Purkinje cell (primary cell): ENCODE measurements around the gene LILRA6. TPM values are rescaled to one million over a fixed set of nuclear protein-coding genes. Genes with fewer than 3 reads are reported as not detected.

Source experiments
- polyA plus RNA-seq: library from polyadenylated mRNA; unstranded; fragments of >200 nt; fragmentation: Nextera tagmentation; gene quantifications from 2 replicates; pipeline ENCODE4 v1.2.1, GENCODE V29; 2014

The LILRA6 gene
- polyA plus RNA-seq, result not detected in 2 replicates

DNA sequence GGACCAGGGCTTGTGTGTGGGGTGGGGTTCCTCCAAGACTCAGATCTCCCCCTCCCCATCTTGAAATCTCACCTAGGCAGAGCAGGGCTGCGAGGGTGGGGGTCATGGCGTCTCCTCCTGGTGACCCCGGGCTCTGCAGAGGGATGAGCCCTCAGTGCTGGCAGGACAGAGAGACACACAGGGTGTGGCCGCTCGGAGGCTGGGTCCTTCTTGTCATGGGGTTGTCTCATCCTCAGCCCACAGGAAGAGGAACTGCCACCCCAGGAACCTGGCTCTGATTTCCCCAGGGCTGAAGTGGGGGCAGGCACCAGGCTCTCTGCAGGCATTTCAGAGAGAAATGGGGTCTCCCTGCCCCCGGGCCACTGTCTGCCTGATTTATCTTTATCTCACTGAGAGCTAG lies at the start of gene LILRA6:
TSS of gene LILRA6 (minus strand) at position 145 of the 400 bp plus-strand sequence.

DNA sequence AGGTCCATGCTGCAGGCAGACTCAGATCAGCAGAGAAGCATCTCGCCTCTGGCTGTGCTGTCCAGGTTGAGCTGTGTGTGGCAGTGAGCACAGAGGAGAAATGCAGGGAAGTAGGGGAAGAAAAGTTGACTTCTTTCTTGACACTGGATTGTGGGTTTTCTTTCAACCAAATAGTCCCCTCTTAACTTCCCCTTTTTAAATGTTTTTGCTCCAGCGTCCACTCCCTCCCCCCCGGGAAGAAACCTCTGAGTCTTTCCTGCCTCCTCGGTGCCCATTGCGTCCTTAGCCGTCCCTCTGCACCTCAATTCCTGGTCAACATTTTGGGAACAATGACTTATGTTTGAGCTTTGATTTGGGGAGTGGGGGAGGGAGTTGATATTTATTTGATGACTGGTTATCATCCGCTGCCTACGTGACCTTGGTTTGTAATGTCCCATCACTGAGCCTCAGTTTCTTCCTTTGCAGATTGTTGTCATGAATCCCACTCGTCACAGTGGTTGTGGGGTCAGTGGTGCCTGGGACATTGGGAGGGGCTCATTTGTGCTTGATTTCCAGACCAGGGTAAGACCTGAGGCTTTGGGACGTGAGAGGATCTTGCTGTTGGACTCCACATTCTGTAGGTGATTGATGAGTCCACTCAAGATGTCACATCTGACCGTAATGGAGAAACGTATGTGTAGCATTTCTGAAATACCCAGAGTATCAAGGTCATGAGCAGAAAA lies 38.6 kb upstream of the LILRA6 start, which contains the start of gene LILRB2:
TSS of gene LILRB2 (minus strand) at position 104 of the 722 bp plus-strand sequence. CDS start 614 bp downstream, outside the sequence.

DNA sequence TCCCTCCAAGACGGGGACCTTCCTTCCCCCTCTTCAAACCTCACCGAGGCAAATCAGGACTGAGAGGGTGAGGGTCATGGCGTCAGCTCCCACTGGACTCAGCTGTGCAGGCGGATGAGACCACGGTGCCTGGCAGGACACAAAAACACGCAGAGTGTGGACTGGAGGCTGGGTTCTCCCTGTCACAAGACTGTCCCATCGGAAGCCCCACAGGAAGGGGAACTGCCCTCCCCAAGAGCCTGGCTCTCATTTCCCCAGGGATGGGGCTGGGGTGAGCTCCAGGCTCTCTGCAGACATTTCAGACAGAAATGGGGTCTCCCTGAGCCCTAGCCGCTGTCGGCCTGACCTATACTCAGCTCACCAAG lies 14.5 kb upstream of the LILRA6 start, which contains the start of gene LILRB5:
TSS of gene LILRB5 (minus strand) at position 158 of the 365 bp plus-strand sequence. CDS start at position 78, 80 bp downstream.

DNA sequence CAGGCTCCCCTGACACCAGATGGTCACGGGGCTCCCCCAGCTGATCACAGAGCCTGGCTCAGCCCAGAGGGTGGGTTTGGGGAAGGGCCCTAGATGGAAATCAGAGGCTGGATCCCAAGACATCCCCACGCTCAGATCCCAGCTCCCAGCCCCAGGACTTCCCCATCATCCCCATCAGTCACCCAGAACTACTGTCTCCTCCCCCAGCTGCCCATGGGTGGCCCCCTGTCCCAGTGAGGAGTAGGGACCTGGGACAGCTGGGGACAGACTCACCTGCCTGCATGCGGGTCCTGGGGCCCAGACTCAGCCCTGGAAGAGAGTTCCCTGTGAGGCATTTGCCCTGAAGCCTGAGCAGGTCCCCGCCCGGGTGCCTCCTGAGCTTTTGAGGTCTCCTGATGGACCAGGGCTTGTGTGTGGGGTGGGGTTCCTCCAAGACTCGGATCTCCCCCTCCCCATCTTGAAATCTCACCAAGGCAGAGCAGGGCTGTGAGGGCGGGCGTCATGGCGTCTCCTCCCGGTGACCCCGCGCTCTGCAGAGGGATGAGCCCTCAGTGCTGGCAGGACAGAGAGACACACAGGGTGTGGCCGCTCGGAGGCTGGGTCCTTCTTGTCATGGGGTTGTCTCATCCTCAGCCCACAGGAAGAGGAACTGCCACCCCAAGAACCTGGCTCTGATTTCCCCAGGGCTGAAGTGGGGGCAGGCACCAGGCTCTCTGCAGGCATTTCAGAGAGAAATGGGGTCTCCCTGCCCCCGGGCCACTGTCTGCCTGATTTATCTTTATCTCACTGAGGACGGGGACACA lies 19.9 kb downstream of the LILRA6 start, which contains the start of gene LILRB3:
TSS of gene LILRB3 (minus strand) at position 534 of the 803 bp plus-strand sequence. CDS start at position 503, 31 bp downstream.

DNA sequence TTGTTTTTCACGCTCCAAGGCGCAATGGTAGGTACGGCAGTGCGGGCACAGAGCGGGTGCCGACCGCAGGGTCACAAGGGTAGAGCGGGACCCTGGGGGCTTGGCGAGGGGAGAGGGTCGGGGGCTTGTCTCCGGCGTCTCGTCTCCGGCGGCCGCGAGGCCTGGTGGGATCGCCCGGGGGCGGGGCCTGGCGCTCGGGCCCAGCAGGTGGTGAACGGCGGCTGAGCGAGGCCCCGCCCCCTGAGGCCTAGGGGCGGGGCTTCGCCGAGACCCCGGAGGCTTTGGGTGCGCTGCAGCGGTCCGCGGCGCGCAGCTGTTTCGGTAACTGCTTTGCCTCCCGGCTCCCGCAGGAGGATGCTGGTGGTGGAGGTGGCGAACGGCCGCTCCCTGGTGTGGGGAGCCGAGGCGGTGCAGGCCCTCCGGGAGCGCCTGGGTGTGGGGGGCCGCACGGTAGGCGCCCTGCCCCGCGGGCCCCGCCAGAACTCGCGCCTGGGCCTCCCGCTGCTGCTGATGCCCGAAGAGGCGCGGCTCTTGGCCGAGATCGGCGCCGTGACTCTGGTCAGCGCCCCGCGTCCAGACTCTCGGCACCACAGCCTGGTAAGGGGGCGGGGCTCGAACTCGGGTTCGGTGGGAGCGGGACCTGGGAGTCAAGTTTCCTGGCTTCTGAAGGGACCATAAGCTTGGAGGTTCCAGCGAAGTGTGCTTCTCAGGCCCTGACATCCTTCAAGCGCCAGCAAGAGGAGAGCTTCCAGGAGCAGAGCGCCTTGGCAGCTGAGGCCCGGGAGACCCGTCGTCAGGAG lies 51.4 kb downstream of the LILRA6 start, which contains the start of gene TSEN34:
TSS of gene TSEN34 (plus strand) at position 298 of the 800 bp plus-strand sequence. CDS start at position 355, 57 bp downstream.

DNA sequence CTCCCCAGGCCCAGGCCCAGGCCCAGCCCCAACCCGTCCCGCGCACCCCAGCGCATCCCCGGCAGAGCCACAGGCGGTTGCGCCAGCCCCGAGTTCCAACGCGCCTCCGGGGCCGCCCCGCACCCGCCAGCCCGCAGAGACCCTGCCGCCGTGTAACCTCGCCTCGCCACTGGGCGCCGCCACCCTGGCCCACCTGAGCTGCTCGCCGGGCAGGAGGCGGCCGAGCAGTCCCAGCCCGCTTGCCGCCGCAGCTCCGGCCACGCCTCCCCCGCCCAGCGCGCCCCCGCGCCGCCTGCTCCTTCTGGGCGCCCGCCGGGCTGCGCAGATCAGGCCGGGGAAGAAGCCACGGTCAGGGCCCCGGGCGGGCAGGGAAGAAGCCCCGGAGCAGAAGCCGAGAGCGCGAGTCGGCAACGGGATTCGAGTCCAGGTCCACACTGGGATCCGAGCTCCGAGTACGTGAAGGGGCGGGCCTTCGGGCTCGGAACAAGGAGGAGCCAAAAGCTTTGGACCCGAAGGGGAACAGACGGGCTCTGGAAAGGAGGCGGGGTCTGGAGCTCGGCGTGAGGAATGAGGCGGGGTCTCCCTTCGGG lies 53.4 kb downstream of the LILRA6 start, which contains the start of gene MBOAT7:
TSS of gene MBOAT7 (minus strand) at position 436 of the 590 bp plus-strand sequence. CDS start 1,072 bp downstream, outside the sequence.

Other genes starting within 250 kb of the LILRA6 start
- not detected in 2 replicates for gene VSTM1, start 178.9 kb downstream of the LILRA6 start, polyA plus RNA-seq
- not detected in 2 replicates for gene TARM1, start 161.4 kb downstream of the LILRA6 start, polyA plus RNA-seq
- not detected in 2 replicates for gene OSCAR, start 142.0 kb downstream of the LILRA6 start, polyA plus RNA-seq
- 1,121 and 1,868 TPM in 2 replicates for gene NDUFA3, start 139.9 kb downstream of the LILRA6 start, polyA plus RNA-seq
- 5.5 and 10.9 TPM in 2 replicates for gene TFPT, start 127.1 kb downstream of the LILRA6 start, polyA plus RNA-seq
- 6.3 and 12.1 TPM in 2 replicates for gene PRPF31, start 127.0 kb downstream of the LILRA6 start, polyA plus RNA-seq
- 5.1 and 12.1 TPM in 2 replicates for gene CNOT3, start 105.0 kb downstream of the LILRA6 start, polyA plus RNA-seq
- 3.0 and 5.2 TPM in 2 replicates for gene LENG1, start 83.1 kb downstream of the LILRA6 start, polyA plus RNA-seq
- not detected in 2 replicates for gene TMC4, start 69.6 kb downstream of the LILRA6 start, polyA plus RNA-seq
- 10.0 and 11.7 TPM in 2 replicates for gene MBOAT7, start 53.2 kb downstream of the LILRA6 start, polyA plus RNA-seq
- 4.8 and 7.6 TPM in 2 replicates for gene TSEN34, start 51.5 kb downstream of the LILRA6 start, polyA plus RNA-seq
- 68.6 and 83.4 TPM in 2 replicates for gene RPS9, start 41.9 kb downstream of the LILRA6 start, polyA plus RNA-seq
- gene LILRB3, start 19.8 kb downstream of the LILRA6 start, polyA plus RNA-seq, result 0.11 TPM in 1 of 2 replicates, not detected in the other
- 0.13 and 0.15 TPM in 2 replicates for gene LILRB5, start 14.5 kb upstream of the LILRA6 start, polyA plus RNA-seq
- not detected in 2 replicates for gene LILRB2, start 38.3 kb upstream of the LILRA6 start, polyA plus RNA-seq
- gene LILRA5, start 70.4 kb upstream of the LILRA6 start, polyA plus RNA-seq, result not detected in 2 replicates
- not detected in 2 replicates for gene LILRA4, start 96.4 kb upstream of the LILRA6 start, polyA plus RNA-seq
- gene LAIR1, start 122.1 kb upstream of the LILRA6 start, polyA plus RNA-seq, result not detected in 2 replicates
- gene TTYH1, start 172.7 kb upstream of the LILRA6 start, polyA plus RNA-seq, result 38.1 and 45.6 TPM in 2 replicates
- gene LENG8, start 206.4 kb upstream of the LILRA6 start, polyA plus RNA-seq, result 3.1 and 4.7 TPM in 2 replicates
- gene LENG9, start 221.0 kb upstream of the LILRA6 start, polyA plus RNA-seq, result 1.9 TPM in 2 replicates
- gene CDC42EP5, start 230.5 kb upstream of the LILRA6 start, polyA plus RNA-seq, result not detected in 2 replicates